Aorta (tissue), 5 donors: ENCODE data around the gene MIOX. TPM values are rescaled to one million over a fixed set of nuclear protein-coding genes. Genes with fewer than 3 reads are reported as not detected.

Source experiments
- ATAC-seq: fragments of 200-7000 bp; cut with Tn5 transposase; one replicate; pipeline ENCODE4 v1.9.1; 2022; ENCODE audit warnings: moderate library complexity; ENCODE audit not compliant: low FRiP score
- DNase-seq, 2 donors: peaks; one replicate each; pipeline ENCODE4 v3.0.0-alpha.2; 2020
- H3K27ac ChIP-seq, 2 donors: one replicate each; pipeline ENCODE4 v1.5.1; 2013; ENCODE audit warnings: low read length in 2 of 2, mild to moderate bottlenecking in 2 of 2, moderate library complexity in 2 of 2, control low read depth in 1 of 2, inconsistent platforms in 1 of 2, low read depth in 1 of 2
- H3K27me3 ChIP-seq, 2 donors: one replicate each; pipeline ENCODE4 v1.6.1; 2013; ENCODE audit warnings: control low read depth in 1 of 2, low read length in 1 of 2, mild to moderate bottlenecking in 1 of 2, moderate library complexity in 1 of 2; ENCODE audit not compliant: insufficient read depth in 2 of 2, control insufficient read depth in 1 of 2
- H3K36me3 ChIP-seq, 2 donors: one replicate each; pipeline ENCODE4 v1.6.1; 2013; ENCODE audit warnings: control low read depth in 1 of 2, low read length in 1 of 2, mild to moderate bottlenecking in 1 of 2; ENCODE audit not compliant: insufficient read depth in 2 of 2, control insufficient read depth in 1 of 2
- H3K4me1 ChIP-seq, 2 donors: one replicate each; pipeline ENCODE4 v1.6.1; 2013; ENCODE audit warnings: low read length in 2 of 2, control low read depth in 1 of 2, mild to moderate bottlenecking in 1 of 2, moderate library complexity in 1 of 2; ENCODE audit not compliant: insufficient read depth in 2 of 2, control insufficient read depth in 1 of 2
- H3K4me3 ChIP-seq, 2 donors: one replicate each; pipeline ENCODE4 v1.5.1; 2013; ENCODE audit warnings: low read length in 2 of 2, control low read depth in 1 of 2, mild to moderate bottlenecking in 1 of 2
- H3K9me3 ChIP-seq: one replicate; pipeline ENCODE4 v1.6.1; 2013; ENCODE audit warnings: mild to moderate bottlenecking, low read length; ENCODE audit not compliant: control insufficient read depth
- WGBS, 2 donors: extraction: QIAGEN DNeasy Blood & Tissue Kit; methylation state at CpG; one replicate each; pipeline ENCODE4 v1.1.7; 2013; 5-methylcytosine and 5-hydroxymethylcytosine counted together
- intact Hi-C, 2 donors: fragments of 100-400 bp; cut with DNase I; formaldehyde crosslinking; loops; one replicate each; pipeline versions ENCODE4 v1.14.2 to v1.15.0; 2022
- polyA plus RNA-seq, 2 donors: library from polyadenylated mRNA; stranded (reverse); fragments of 200-250 nt; gene quantifications; one replicate each; pipeline ENCODE4 v1.2.3, GENCODE V29; 2013
- total RNA-seq, 2 donors: library from RNA; stranded (reverse); fragmentation: NEBNext Ultra II Directional; extraction: Animal tissue kit (Norgen Biotek cat#: 25700); gene quantifications; one replicate each; pipeline ENCODE4 v1.2.1, GENCODE V29; 2021
- donor health status: healthy with polysubstance abuse.
- donor health status: Bipolar disorder and iron deficiency.
- donor health status: DM: no; HTN: no; CAD: no.
- donor health status: DM: no; HTN: no; CAD: no.
- donor health status: DM: yes; HTN: yes; CAD: no.

The MIOX gene
- total and polyA plus RNA-seq, 4 donors: not detected

DNA sequence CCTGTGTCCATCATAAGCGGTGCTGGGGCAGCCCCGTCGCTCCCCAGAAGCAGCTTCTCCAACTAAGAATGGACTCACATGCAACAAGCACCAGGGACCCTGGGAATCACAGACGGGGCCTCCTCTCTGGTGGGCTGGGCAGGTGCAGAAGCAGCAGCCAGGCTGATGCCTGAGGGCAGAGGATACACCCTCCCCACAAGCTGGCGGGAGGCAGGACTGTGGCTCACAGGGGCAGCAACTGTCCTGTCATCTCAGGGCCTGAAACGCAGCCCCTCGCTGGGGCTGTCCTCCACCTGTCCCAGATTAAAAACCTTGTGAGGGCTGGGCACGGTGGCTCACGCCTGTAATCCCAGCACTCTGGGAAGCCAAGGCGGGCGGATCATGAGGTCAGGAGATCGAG, 8.7 kb upstream of the MIOX start:
- no peaks in the 10 kb centered on the region for H3K27me3 ChIP-seq
- H3K9me3 ChIP-seq: no peaks in the 10 kb centered on the region
- intact Hi-C loops: no loop called here
- 93% methylated on average over 12 of the region's 12 CpGs for WGBS, 2 donors
- DNase-seq (no peak), ATAC-seq (no peak)
- no peaks in the 10 kb centered on the region for H3K36me3 ChIP-seq
- H3K4me3 ChIP-seq: no peak overlapping the region
- no peaks in the 10 kb centered on the region for H3K4me1 ChIP-seq
- no peak overlapping the region for H3K27ac ChIP-seq

DNA sequence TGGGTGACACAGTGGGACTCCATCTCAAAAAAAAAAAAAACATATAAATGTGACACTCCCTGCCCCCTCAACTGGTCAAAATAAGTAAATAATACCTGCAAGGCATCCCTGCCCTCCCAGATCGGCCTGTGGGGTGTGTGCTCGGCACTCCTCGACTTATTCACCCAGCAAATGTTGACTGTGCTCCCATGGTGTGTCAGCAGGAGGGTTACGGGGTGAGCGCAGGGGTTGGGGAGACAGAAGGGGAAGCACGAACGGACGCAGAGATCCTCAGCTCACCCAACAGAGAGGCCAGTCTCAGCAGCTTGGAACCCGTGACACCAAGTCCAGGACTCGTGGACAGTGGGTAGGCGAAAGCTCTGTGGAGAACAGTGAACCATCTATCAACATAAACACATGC, 6.9 kb upstream of the MIOX start:
- H3K4me1 ChIP-seq: no peaks in the 10 kb centered on the region
- H3K4me3 ChIP-seq: no peak overlapping the region
- H3K36me3 ChIP-seq: no peaks in the 10 kb centered on the region
- intact Hi-C loops: no loop called here
- H3K27ac ChIP-seq: no peak overlapping the region
- no peaks in the 10 kb centered on the region for H3K9me3 ChIP-seq
- no peaks in the 10 kb centered on the region for H3K27me3 ChIP-seq
- DNase-seq (no peak), ATAC-seq (no peak)
- WGBS, 2 donors: 70 to 73% methylated on average over 11 of the region's 11 CpGs

DNA sequence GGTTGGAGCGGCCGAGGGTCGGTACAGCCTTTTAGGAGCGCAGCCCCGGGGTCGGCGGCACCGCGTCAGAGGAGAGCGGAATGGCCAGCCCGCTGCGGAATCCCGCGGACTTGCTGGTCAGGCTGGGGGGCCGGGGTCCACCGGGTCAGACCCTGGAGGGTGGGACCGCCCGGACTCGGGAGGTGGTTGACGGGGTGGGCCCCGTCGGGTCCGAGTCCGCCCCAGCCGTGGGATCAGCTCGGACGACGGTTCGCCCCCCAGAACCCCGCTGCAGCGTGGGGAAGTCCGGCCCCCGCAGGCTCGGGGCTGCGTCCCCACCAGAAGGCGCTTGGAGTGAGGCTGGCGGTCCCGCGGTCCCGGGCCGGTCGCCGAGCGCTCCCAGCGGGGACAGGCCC, 5.6 kb upstream of the MIOX start:
- no peak overlapping the region for H3K27ac ChIP-seq
- intact Hi-C loops: no loop called here
- H3K36me3 ChIP-seq: no peaks in the 10 kb centered on the region
- WGBS, 2 donors: 1 to 3% methylated on average over 41 to 45 of the region's 45 CpGs
- ATAC-seq (no peak), DNase-seq (no peak)
- peak overlapping the region in 1 of 2 donors; percentile 17 for H3K4me3 ChIP-seq
- no peaks in the 10 kb centered on the region for H3K27me3 ChIP-seq
- no peaks in the 10 kb centered on the region for H3K4me1 ChIP-seq
- no peaks in the 10 kb centered on the region for H3K9me3 ChIP-seq

DNA sequence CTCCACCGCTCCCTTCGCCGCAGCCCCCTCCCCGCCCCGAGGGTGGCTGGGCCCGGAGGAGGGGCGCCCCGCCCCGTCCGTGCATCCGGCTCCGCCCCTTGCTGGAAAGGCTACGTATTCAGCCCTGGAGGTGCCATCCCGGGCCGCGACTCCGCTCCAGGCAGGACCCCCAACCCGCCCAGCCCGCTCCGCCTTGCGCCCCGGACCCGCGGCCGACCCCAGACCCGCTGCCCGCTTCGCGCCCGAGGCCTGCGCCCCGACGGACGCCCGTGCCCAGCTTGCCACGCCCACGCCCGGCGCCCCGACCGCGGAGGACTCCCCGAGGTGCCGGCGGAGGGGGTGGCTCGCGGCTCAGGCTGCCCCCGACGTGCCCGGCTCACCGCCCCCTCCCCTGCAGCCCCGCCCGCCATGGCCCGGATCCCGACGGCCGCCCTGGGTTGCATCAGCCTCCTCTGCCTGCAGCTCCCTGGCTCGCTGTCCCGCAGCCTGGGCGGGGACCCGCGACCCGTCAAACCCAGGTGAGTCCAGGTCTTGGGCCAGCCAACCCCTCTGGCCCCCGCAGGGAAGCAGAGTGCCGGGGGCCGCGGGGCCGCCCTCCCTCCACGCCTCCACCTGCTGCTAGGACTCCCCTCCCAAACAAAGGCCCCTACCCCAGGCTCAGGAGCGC, 5.1 kb upstream of the MIOX start, which contains the start of gene ADM2:
ADM2 (plus strand) TSS at position 104 of the 667 bp plus-strand sequence; CDS start at position 409, 305 bp downstream.
- 3 to 4% methylated on average over 43 to 70 of the region's 70 CpGs for WGBS, 2 donors
- Histone ChIP-seq H3K9me3 (no peaks in the 10 kb centered on the region), H3K4me1 (no peaks in the 10 kb centered on the region), H3K27me3 (no peaks in the 10 kb centered on the region), H3K27ac (no peak within 1 kb of the TSS), H3K4me3 (peak within 1 kb of the TSS in 1 of 2 donors; percentile 17), H3K36me3 (no peaks in the 10 kb centered on the region)
- peak in 1 of 2 donors; percentile 47 for DNase-seq
- intact Hi-C loops: no loop called here
- no peak for ATAC-seq

DNA sequence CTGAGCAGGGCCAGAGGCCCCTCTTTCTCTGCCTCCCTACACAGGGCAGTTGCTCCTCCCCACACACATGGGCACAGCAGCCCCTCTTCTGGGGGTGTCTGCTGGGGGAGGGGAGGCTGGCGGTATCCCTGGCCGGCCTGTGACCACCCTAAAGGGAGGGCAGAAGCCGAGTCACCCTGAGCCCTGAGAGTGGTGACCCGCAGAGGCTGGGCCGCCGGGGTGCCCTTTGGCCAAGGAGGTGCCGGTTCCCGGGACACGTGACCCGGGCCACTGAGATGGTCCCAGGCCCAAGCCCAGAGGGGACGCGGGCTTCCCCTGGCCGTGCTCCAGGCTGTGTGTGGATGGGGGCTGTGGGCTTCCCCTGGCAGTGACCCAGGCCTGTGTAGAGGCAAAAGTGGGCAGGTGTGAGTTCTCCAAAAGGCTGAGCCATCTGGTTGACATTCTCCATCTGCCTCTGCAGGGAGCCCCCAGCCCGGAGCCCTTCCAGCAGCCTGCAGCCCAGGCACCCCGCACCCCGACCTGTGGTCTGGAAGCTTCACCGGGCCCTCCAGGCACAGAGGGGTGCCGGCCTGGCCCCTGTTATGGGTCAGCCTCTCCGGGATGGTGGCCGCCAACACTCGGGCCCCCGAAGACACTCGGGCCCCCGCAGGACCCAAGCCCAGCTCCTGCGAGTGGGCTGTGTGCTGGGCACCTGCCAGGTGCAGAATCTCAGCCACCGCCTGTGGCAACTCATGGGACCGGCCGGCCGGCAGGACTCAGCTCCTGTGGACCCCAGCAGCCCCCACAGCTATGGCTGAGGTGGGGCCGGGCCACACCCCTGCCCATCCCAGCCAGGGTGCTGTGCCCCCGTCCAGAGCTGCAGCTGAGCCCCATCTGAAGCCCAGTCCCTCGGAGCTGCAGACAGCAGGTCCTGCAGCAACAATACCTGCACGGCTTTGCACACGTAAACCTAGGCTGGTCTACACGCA, 4.3 kb upstream of the MIOX start:
- ATAC-seq (no peak), DNase-seq (peak in 1 of 2 donors; percentile 47)
- intact Hi-C loops: no loop called here
- Histone ChIP-seq H3K36me3 (no peaks in the 10 kb centered on the region), H3K4me3 (no peak overlapping the region), H3K9me3 (no peaks in the 10 kb centered on the region), H3K27ac (no peak overlapping the region), H3K4me1 (no peaks in the 10 kb centered on the region), H3K27me3 (no peaks in the 10 kb centered on the region)
- WGBS, 2 donors: 76% methylated on average over 35 of the region's 35 CpGs

DNA sequence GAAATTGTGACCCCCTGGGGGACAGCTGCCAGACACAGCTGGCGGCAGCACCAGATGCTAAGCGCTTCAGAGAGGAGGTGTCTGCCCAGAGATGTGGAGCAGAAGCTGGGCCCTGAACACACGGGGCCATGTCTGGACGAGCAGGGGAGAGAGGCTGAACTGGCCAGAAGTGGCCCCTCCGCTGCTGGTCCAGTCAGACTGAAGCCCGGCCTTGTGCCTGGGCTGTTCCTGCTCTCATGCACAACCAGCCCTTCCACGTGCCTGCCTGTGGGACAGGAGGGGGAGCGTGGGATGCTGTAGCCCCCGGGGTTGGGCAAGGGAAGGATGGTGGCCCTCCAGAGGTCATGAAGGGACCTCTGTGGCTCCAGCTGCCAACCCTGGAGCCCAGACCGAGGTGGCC, 3.6 kb upstream of the MIOX start:
- ATAC-seq (no peak), DNase-seq (no peak)
- Histone ChIP-seq H3K4me3 (no peak overlapping the region), H3K36me3 (no peaks in the 10 kb centered on the region), H3K27ac (no peak overlapping the region), H3K9me3 (no peaks in the 10 kb centered on the region), H3K27me3 (no peaks in the 10 kb centered on the region), H3K4me1 (no peaks in the 10 kb centered on the region)
- WGBS, 2 donors: 83 to 88% methylated on average over 9 to 10 of the region's 10 CpGs
- intact Hi-C loops: no loop called here

DNA sequence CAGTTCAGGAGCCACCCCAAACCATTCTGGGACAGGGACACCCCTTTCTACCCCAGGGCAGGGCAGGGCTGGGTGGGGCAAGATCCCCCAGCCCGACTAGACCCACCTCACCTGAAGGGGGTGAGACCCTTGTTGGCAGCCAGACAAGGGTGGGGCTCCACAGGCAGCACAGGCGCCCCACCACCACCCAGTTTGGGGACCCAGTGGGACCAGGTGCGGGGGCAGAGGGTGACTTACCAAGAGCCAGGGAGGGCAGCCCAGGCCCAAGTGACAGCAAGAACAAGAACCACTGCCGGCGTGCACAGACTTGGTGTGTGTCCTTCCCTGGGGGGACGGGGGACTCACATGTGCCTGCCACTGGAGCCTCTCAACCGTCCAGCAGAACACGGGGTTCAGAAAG, 3.1 kb upstream of the MIOX start:
- H3K27me3 ChIP-seq: no peaks in the 10 kb centered on the region
- no peaks in the 10 kb centered on the region for H3K36me3 ChIP-seq
- intact Hi-C loops: no loop called here
- H3K9me3 ChIP-seq: no peaks in the 10 kb centered on the region
- no peaks in the 10 kb centered on the region for H3K4me1 ChIP-seq
- WGBS, 2 donors: 91 to 92% methylated on average over 7 to 8 of the region's 8 CpGs
- DNase-seq: no peak
- H3K27ac ChIP-seq: no peak overlapping the region
- H3K4me3 ChIP-seq: no peak overlapping the region
- no peak for ATAC-seq

DNA sequence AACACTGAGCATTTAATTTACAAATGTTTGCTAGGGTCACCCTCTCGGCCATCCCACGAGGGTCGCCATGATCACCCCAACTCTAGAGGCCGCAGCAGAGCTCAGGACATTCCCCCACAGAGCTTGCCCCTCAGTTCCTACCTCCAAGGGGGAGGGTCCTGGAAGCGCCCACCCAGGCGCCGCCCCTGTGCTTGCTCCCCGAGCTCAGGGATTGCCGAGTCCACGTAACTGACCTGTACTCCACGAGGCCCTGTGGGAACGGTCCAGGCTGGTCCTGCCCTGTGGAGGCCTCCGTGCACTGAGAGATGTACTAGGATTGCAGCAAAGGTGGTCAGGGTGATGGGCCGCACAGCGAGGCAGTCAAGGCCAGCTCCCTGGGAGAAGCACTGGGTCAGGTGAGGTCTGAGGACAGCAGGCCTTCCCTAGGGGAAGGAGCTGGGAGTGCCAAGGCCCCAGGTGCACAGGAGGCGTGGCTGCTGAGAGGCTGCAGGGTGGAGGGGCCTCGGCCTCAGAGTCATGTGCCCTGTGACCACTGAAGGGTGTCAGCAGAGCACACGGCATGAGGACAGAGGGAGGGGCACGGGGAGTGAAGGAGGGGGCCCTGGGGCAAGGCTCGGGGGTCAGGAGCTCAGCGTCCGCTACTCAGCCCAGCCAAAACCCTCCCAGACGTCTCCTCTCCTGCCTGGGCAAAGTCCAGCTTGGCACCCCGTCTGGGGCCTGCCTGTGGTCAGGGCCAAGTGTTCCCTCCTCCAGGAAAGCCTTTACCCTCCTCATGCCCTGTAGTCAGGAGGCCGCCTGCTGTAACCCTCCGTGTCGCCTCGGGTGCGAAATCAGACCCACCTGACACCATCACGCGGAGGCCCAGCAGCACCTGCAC, 2.4 kb upstream of the MIOX start:
- Histone ChIP-seq H3K27ac (no peak overlapping the region), H3K4me1 (no peaks in the 10 kb centered on the region), H3K27me3 (no peaks in the 10 kb centered on the region), H3K36me3 (no peaks in the 10 kb centered on the region), H3K9me3 (no peaks in the 10 kb centered on the region), H3K4me3 (no peak overlapping the region)
- intact Hi-C loops: no loop called here
- no peak for ATAC-seq
- DNase-seq: peak in 1 of 2 donors; percentile 42
- WGBS, 2 donors: 79 to 88% methylated on average over 29 to 31 of the region's 31 CpGs
